ENCODE measurements around the gene UQCRC2.

- TF ChIP-seq CTCF (IDR thresholded peaks at IDR 0.05; ENCODE audit: poor library complexity, severe bottlenecking) (no peak), SMC3 (conservative IDR thresholded peaks at IDR 0.05; ENCODE audit: poor library complexity) (no peak)
Measured at GRCh38 chr16:21946889-21947635, 6.1 kb upstream of the UQCRC2 start.

Data from neural cell (in vitro differentiated cells).